Coronary artery (tissue), 2 donors: ENCODE measurements around the gene EID2B.

Experiments used
- DNase-seq: peaks from one replicate; pipeline ENCODE4 v3.0.0-alpha.2; 2017; ENCODE audit warnings: low spot score
- H3K27ac ChIP-seq, 2 donors: fragments of 200-600 bp; sonication (generic); one replicate each; pipeline ENCODE4 v1.5.1; 2016 to 2019
- H3K4me3 ChIP-seq: fragments of 200-600 bp; sonication (generic); 2 replicates; pipeline ENCODE4 v1.5.1; 2016; ENCODE audit warnings: mild to moderate bottlenecking, moderate library complexity
- CTCF ChIP-seq: fragments of 200-600 bp; sonication (generic); IDR thresholded peaks from one replicate; pipeline ENCODE4 v1.5.1; 2019; ENCODE audit warnings: antibody characterized with exemption

The EID2B gene

GRCh38 chr19:39518458-39518857 lies 14.2 kb downstream of the EID2B start:
- DNase-seq: no peak
- H3K27ac ChIP-seq: no peak overlapping the region
- TF ChIP-seq CTCF: no peak

GRCh38 chr19:39517432-39517831 lies 15.2 kb downstream of the EID2B start:
- DNase-seq: no peak
- no peak overlapping the region for H3K4me3 ChIP-seq
- no peak overlapping the region for H3K27ac ChIP-seq
- no peak for TF ChIP-seq CTCF

More at GRCh38 chr19:39518458-39518857, 14.2 kb downstream of the EID2B start:
- H3K4me3 ChIP-seq: no peak overlapping the region

GRCh38 chr19:39516270-39516669 lies 16.4 kb downstream of the EID2B start:
- no peak overlapping the region for H3K27ac ChIP-seq
- no peak for DNase-seq
- H3K4me3 ChIP-seq: peak overlapping the region; percentile 63
- no peak for TF ChIP-seq CTCF

- DNase-seq: no peak
- TF ChIP-seq CTCF: no peak
- peak overlapping the region; percentile 63 for H3K4me3 ChIP-seq
- H3K27ac ChIP-seq: no peak overlapping the region
Observed at GRCh38 chr19:39515551-39516191, 17.0 kb downstream of the EID2B start.

- no peak within 1 kb of the TSS for H3K27ac ChIP-seq
- peak within 1 kb of the TSS; percentile 63 for H3K4me3 ChIP-seq
- DNase-seq: no peak
- TF ChIP-seq CTCF: no peak
Observed at GRCh38 chr19:39514840-39515550, 17.7 kb downstream of the EID2B start, which contains the start of gene SELENOV. SELENOV (plus strand) TSS chr19:39515139; CDS start chr19:39515213, 74 bp downstream.

GRCh38 chr19:39512988-39513387 lies 19.7 kb downstream of the EID2B start:
- no peak for DNase-seq
- TF ChIP-seq CTCF: no peak
- Histone ChIP-seq H3K4me3 (no peak overlapping the region), H3K27ac (no peak overlapping the region)

- DNase-seq: no peak
- TF ChIP-seq CTCF: no peak
- H3K4me3 ChIP-seq: no peak overlapping the region
- no peak overlapping the region for H3K27ac ChIP-seq
Observed at GRCh38 chr19:39509233-39509632, 23.4 kb downstream of the EID2B start.
